ENCODE data around the gene INTU. TPM values are rescaled to one million over a fixed set of nuclear protein-coding genes. Genes with fewer than 3 reads are reported as not detected.

The INTU gene
- 2.5 and 5.2 TPM in 2 replicates for total RNA-seq

GRCh38 chr4:127632420-127633403 is at the start of gene INTU:
Gene INTU (plus strand): TSS chr4:127632957. CDS start chr4:127633035, 78 bp downstream.

GRCh38 chr4:127730142-127730913 is 97.6 kb downstream of the INTU start, which contains the start of gene SLC25A31:
Gene SLC25A31 (plus strand): TSS chr4:127730400. CDS start chr4:127730546, 146 bp downstream.

Other genes with a start within 250 kb of the INTU start
- not detected in 2 replicates for gene SLC25A31, start 97.4 kb downstream of the INTU start, total RNA-seq
- 4.3 and 6.7 TPM in 2 replicates for gene HSPA4L, start 149.4 kb downstream of the INTU start, total RNA-seq
- gene PLK4, start 247.9 kb downstream of the INTU start, total RNA-seq: 6.8 and 18.1 TPM in 2 replicates